AG04450 (cell line): ENCODE data around the gene KLHL42. TPM values are rescaled to one million over a fixed set of nuclear protein-coding genes. Genes with fewer than 3 reads are reported as not detected.

Source experiments
- CTCF ChIA-PET: fragments of 300-600, 350-600 bp; formaldehyde crosslinking; extraction: SDS; loops from one replicate; lab custom pipeline; 2022; ENCODE audit warnings: antibody characterized with exemption, inconsistent platforms; lab: Charles Lee
- POLR2A ChIA-PET: fragments of 350-600 bp; formaldehyde crosslinking; extraction: SDS; loops from one replicate; lab custom pipeline; 2021; ENCODE audit warnings: antibody characterized with exemption, inconsistent platforms; lab: Yijun Ruan, JAX
- DNase-seq: peaks from one replicate; pipeline ENCODE4 v3.0.0-alpha.2; 2011; ENCODE audit warnings: low read depth, low spot score
- H3K27ac ChIP-seq: one replicate; pipeline ENCODE4 v1.5.1; 2012; ENCODE audit warnings: low read depth, low read length, control low read depth
- H3K27me3 ChIP-seq: one replicate; pipeline ENCODE4 v1.6.0; 2012; ENCODE audit warnings: low read length; ENCODE audit not compliant: control insufficient read depth, insufficient read depth
- H3K4me3 ChIP-seq: 2 replicates; pipeline ENCODE4 v1.5.1; 2011; ENCODE audit warnings: mild to moderate bottlenecking, low read depth, low read length, control low read depth
- H3K9me3 ChIP-seq: 2 replicates; pipeline ENCODE4 v1.5.1; 2012; ENCODE audit warnings: low read length; ENCODE audit not compliant: control insufficient read depth, insufficient read depth
- CTCF ChIP-seq: IDR thresholded peaks from 2 replicates; pipeline ENCODE4 v1.5.1; 2011; ENCODE audit warnings: low read depth, low read length, control low read depth, inconsistent platforms
- polyA plus RNA-seq: library from polyadenylated mRNA; depleted of rRNA; stranded (reverse); fragments of >200 nt; gene quantifications from 2 replicates; pipeline ENCODE4 v1.2.3, GENCODE V29; 2011

KLHL42 gene
- polyA plus RNA-seq, 1 experiment: 25.4 TPM

- POLR2A ChIA-PET: interaction anchor here (0.7 to 0.8 kb wide), 2 partner anchors 16 to 30 kb away, joined by 4 to 8 read pairs; no protein-coding TSS in a partner anchor
- CTCF ChIA-PET: interaction anchor here (0.6 to 3.7 kb wide), 5 partner anchors 34 to 153 kb away, joined by 3 to 18 read pairs (median 4); no protein-coding TSS in a partner anchor
Measured at GRCh38 chr12:27787559-27787958, 7.5 kb downstream of the KLHL42 start.

GRCh38 chr12:27790179-27790578 lies 10.1 kb downstream of the KLHL42 start:
- no peaks in the 10 kb centered on the region for H3K9me3 ChIP-seq
- TF ChIP-seq CTCF: no peak
- H3K27me3 ChIP-seq: no peaks in the 10 kb centered on the region
- ChIA-PET POLR2A (no interaction called here), CTCF (interaction anchor here (3.7 kb wide), 1 partner anchor 31 kb away, joined by 18 read pairs; no protein-coding TSS in a partner anchor)
- no peak overlapping the region for H3K4me3 ChIP-seq
- H3K27ac ChIP-seq: no peak overlapping the region
- DNase-seq: no peak

More at GRCh38 chr12:27787559-27787958, 7.5 kb downstream of the KLHL42 start:
- Histone ChIP-seq H3K27ac (peak overlapping the region; percentile 76), H3K4me3 (no peak overlapping the region), H3K9me3 (no peaks in the 10 kb centered on the region), H3K27me3 (no peaks in the 10 kb centered on the region)
- TF ChIP-seq CTCF: no peak
- peak; percentile 52 for DNase-seq

- ChIA-PET POLR2A (interaction anchor here (1.3 kb wide), 1 partner anchor 15 kb away, joined by 6 read pairs; the partner anchor contains the start of genes KLHL42 and MANSC4), CTCF (interaction anchor here (2.2 kb wide), 1 partner anchor 26 kb away, joined by 8 read pairs; no protein-coding TSS in a partner anchor)
- H3K27me3 ChIP-seq: no peaks in the 10 kb centered on the region
- no peak overlapping the region for H3K4me3 ChIP-seq
- no peak for TF ChIP-seq CTCF
- no peak overlapping the region for H3K27ac ChIP-seq
- no peak for DNase-seq
- no peaks in the 10 kb centered on the region for H3K9me3 ChIP-seq
Measured at GRCh38 chr12:27794818-27795584, 15.0 kb downstream of the KLHL42 start.

- no peak overlapping the region for H3K27ac ChIP-seq
- H3K27me3 ChIP-seq: no peaks in the 10 kb centered on the region
- no peak overlapping the region for H3K4me3 ChIP-seq
- DNase-seq: no peak
- no peak for TF ChIP-seq CTCF
- POLR2A ChIA-PET: no interaction called here
- H3K9me3 ChIP-seq: no peaks in the 10 kb centered on the region
- CTCF ChIA-PET: interaction anchor here (2.2 kb wide), 1 partner anchor 25 kb away, joined by 8 read pairs; no protein-coding TSS in a partner anchor
Measured at GRCh38 chr12:27796128-27796527, 16.1 kb downstream of the KLHL42 start.
